Hematopoietic multipotent progenitor cell treated with erythropoietin and hydrocortisone succinate and interleukin-3 and kit ligand, for 17 days (in vitro differentiated cells): Measurements from ENCODE around the gene KIRREL1.
"Not testable (repeated sequence)": the region's sequence is repeated elsewhere in the genome, so short reads cannot be mapped to it uniquely, and the experiment has no call there.

Experiments used
- DNase-seq: peaks from one replicate; pipeline ENCODE4 v3.0.0-alpha.2; 2015; ENCODE audit warnings: low spot score

Gene KIRREL1

DNA sequence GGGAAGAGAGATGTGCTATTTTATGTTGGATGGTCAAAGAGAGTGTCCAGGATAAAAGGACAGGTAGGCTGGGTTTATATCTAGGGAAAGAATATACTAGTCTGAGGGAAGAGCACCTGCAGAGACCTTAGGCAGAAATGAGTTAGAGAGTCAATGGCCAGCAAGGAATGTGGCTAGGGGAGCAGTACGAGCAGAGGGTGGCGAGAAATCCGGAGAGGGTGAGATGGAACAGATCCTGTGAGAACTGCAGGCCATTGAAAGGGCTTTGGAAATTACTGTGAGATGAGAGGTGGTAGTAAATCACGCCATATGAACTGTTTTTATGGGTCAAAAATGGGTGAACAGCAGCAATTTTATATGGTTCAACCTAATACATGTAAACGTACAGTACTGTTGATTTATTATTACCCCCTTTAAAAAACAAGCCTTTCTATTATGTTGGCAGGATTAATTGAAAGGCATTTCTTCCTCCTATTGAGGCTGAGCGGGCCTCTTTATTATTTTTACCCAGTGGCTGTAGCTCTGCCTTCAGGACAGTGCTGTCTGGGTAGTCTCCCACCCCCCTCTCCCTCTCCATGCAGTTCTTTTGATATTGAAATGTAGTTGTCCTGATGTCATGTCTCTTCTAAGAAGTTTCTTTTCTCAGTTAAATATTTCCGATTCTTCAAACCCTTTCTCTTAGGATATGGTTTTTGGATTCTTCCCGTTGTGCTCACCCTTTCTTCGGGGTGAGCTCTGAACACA, 112.1 kb downstream of the KIRREL1 start:
- no peak for DNase-seq

DNA sequence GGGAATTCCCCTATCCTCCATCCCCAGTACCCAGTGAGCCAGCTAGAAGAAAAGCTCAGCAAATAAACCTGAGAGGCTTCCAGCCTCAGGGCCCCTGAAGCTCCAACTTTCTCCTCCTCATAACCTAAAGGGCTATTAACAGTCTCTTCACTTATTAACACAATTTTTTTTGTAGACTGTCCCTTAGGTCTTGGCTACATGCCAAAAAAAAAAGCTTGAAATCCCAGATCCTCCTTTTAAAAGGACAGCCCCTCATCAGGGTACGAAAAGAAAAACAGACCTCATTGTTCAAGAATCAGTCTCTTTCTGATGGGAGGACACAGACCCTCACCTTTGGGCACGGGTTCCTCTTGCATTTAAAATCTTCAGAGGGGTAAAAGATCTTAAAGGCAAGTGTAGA, 114.5 kb downstream of the KIRREL1 start:
- DNase-seq = no peak

DNA sequence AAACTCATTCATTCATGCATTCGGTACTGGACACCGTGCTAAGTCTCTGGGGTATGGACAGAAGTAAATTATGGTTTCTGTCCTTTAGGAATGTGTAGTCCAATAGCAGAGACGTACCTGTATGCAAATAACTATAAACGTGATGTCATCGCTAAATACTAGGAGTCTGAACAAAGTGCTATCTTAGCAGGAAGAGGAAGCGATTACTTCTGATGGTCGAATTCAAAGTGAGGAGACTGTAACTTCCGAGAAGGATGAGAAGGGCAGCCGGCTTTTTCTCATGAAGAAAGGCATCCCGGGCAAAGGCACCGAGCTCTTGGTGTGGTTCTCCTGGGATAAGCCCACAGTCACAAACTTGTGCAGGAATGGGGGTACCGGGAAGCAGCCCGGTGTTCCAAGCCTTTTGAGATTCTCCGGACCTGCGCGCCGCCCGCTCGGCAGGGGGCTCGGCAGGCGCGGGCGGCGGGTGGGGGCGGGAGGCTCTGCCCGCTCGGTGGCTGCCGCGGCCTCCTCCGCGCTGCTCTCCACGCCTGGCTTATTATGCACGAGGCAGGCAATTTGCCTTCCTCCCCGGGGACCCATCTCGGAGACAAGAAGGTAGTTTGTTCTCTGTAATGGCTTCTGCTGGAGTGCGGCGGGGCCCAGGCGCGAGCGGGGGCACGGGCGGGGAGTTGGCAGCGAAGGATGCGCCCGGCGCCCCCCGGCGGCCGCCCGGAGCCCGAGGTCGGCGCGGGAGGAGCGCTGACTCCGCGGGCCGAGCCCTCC, 119.7 kb downstream of the KIRREL1 start:
- DNase-seq = no peak

DNA sequence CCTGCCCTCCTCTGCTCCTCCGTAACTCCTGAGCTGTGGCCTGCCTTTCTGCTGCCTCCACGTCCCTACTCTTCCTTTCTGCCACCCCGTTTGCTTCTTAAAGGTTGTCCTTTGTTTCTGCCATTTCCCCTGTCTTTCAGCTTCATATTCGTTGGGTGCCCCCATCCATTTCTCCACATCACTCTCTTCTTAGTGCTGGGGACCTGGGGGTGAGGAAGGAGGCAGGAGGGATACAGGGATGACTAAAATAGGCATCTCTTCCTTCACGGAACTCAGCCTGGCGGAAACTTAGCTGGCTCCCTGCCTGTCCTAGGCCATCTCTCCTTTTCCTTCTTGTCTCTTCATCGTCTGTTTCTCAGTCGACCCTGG, 120.3 kb downstream of the KIRREL1 start:
- no peak for DNase-seq

DNA sequence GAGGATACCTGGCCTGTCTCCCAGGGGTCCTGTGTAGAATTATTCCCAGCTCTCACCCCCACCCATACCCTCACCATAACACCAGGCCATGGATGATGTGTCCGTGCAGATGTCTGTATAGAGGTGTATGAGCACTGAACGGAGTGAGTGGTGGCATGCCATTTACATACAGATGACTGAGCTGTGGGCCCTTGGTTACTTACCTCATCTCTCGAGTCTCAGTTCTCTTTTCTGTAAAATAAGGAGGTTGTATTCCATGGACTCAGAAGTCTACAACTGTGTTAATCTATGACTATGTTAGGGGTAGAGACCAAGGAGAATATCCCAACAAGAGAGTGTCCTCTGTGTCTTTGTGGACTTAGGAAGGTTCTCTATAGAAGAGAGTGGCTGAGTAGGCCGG, 121.7 kb downstream of the KIRREL1 start:
- DNase-seq = no peak

DNA sequence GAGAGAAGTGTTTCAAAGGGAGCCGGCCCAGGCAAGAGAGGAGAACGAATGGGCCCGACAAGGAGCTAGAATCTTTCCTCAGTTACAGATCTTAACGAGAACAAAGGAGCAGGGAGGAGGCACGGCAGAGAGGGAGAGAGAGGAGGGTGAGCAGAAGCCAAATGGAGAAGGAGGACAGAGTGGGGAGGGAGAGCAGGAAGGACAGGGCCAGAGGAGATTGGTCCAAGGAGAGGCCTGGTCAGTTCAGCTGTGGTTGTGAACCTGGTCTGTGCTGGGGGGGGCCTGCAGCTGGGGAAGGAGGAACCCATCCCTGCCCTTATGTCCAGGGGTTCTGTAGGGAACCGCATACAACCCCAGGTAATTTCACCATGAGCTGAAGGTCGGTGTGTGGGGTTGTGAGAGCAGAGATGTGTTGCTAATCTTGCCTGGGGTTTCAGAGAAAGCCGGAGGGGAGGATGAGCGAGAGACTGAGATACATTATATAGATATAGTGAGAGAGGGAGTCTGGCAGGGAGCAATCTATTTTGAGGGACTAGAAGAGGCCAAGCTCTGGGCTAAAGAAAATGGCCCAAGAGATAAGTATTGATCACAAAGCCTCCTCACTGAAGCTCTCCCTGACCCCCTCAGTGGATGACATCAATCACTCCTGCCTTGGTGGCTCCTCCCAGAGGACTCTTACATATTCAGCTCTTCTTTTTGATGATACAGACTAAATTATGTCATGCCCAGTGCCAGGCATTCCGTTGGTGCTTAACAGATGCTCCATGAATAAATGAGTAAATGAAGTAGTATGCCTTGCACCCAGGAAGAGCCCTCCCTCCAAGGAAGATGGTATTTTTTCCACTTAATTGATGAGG, 123.1 kb downstream of the KIRREL1 start:
- no peak for DNase-seq

DNA sequence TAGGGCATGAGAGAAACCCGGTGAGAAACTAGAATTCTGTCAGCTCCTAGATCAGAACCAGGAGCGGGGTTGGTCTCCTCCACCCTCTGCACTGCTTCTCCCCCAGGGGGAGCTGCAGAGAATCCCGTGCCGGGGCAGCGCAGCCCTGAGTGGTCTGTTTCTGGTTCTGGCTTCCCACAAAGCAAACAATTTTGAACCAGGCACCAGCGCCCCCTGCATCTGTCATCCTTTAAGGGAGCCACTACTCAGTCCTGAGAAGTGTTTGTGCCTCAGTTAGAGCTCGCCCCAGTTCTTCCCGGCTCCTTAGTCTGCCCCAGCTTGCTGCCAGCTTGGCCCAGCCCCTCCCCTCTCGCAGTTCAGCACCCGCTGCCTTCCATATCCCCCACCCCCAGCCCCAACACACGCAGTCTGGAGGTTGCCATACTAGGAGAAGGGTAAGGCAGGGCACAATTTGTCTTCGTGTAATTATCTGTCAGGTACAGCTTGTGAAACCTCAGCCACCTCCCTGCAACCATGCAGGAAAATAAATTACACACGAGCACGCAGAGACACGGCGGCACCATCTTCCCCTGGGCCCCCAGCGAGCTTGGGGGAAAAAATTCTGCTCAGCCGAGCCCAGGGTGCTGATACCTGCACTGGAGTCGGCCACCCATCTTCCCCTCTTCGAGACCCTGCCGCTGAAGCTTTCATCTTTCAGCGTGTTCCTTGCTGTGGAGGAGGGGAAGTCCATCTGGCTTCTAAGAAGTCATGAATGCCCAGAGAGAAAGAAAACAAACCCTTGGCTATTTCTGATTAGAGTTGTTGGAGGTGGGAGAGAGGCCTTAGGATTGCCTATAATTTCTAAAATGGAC, 124.6 kb downstream of the KIRREL1 start:
- DNase-seq = no peak

DNA sequence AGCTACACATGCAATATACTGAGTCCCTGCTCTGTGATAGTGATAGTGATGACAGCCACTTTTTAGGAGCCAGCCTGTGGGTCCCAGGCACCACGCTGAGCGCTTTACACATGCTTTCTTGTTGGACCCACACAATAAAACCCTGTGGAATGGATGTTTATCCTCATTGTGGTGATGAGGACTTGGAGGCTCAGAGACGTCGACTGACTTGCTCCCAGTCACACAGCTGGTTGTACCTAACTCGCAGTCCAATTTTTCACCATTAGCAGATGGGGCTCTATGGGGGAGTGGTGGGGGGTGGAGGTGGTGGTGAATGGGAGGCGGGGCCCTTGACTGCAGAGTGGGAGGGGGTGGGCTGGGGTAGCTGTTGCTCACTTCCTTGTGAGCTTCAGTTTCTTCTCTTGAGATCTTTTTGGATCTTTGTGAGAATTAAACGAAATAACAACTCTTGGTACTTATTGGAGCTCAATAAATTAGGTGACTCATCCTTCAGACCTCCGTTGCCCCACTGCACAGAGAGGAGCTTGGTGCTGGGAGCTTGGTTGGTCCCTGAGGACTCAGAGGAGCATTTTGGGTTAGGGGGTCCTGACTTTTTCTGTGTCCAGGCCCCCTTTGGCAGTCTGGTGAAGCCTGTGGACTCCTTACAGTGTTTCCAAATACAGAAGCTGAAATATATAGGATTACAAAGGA, 125.4 kb downstream of the KIRREL1 start:
- no peak for DNase-seq

DNA sequence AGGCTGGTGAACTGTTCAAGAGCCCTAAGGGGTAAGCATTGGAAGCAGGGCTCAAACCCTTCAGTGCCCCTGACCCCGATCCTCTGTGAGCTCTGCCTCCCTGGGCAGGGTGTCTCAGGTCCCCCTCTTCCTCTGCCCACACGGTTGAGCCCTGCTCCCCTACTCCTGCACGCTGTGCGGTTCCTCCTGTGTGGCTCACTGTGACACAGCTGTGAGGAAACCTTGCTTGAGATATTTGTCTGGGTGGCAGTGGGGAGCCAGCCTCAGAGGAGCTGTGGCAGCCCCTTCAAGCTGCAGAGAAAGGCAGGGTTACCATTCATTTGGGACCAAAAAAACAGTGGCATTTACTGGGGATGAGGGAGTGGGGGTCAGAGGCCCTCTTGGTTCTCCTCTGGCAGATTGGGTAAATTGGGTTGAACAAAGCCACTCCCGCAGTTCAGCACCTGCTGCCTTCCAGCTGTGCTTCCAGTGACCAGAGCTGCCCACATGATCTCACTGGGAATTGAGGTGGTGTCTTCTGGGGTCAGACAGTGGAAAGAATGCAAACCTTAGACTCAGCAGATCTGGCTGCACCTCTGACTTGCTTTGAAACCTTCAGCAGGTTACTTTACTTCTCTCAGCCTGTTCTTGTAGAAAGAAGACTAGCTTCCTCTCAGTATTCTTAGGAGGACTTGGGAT, 126.7 kb downstream of the KIRREL1 start:
- no peak for DNase-seq

DNA sequence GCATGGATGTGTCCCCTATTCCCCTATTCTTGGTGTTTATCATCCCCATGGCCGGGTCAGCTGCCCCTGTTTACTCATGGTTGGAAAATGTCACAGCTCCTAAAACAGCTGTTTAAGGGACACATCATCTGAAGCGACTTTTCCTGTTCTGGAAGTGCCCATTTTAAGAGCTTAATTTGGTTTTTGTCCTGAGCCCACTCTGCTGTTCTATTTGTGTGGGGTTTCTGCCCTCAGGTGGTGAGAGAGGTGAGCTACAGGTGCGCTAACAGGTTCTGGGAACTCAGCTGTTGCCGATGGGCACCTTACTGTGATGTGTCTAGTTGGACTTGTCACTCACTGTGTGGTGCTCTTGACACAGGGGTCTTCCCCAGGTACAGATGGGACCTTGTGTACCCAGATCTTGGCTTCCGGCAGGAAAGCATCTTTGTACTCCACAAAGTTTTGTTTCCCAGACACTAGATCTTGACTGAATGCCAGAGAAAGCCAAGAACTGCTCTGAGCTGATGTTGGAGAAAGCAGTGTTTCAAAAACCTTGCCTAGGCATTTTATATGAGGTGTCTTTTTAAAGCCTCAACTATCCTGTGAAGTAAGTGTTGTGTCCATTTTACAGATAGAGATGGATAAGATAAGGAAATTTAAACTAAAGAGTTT, 128.3 kb downstream of the KIRREL1 start:
- no peak for DNase-seq

DNA sequence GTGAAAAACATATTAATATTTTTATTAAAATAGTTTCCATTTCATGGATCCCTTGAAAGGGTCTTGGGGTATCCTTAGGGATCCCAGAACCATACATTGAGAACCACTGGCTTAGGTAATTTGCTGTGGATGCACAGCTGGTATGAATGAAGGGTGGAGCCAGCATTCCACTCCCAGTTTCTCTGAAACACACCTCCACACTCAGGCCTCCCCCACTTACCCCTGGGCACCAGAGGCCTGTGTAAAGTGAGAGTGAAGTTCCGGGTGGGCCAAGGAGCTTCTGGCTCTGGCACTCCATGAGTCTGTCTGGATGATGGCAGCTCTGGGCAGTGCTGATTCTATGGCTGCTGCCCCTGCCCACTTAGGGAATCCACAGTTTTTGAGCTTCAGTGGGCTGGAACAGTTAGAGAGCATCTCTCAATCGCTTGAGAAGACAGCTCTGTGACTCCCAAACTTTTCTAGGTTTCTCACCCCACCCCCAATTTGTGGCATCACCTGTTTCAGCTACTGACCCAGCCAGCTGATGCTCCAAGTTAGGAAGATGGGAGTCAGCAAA, 129.5 kb downstream of the KIRREL1 start:
- no peak for DNase-seq

DNA sequence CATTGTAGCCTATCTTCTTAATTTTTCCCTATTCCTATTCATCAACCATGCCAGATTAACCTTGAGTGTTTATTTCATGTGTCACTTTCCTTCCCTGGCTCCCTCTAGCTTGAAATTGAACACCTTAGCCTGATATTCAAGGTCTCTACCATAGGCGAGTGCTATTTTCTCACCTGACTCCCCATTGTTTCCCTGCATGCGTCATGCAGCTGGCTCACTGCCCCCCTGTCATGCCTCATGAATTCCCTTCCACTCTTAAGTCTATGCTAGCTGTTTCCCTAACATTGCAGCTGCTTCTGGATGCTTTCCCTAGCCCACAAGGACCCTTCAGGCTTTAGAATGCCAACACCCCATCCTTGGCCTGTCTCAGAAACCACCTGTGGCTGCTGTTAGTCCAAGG, 130.6 kb downstream of the KIRREL1 start:
- no peak for DNase-seq

DNA sequence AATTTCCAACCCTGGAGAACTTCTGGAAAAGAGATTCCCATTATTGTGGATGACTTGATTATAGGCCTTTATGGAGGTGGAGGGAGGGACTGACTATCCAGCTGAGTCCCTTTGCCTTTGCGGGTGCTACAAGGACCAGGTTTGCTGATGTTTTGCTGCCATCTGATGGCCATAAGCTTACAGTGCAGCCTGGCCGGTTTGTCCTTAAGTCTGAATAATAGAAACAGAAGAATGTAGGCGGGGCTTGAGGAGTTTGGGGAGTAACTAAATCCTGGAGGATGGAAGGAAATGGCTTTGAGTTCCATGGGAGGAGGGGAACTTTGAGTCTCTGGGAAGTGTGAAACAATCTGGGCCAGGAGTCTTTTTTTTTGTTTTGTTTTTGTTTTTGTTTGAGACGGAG, 131.6 kb downstream of the KIRREL1 start:
- DNase-seq = peak; percentile 73

DNA sequence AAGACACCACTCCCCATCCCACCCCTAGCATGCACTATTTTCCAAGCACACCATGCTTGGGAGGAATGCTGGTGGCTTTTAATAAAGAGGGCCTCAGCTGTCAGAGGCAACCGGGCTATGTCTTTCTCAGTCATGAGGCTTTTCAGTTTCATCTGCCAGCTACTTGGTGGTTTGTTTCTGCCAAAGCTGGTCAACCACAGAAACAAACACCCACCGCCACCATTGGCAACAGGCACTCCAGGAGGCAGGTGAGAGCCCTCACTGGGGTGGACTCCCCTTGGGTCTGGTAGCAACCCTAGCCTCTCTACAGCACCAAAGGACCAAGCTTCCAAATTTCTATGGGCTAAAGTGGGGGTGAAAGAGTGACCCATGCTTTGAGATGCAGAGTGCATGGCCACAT, 133.0 kb downstream of the KIRREL1 start:
- no peak for DNase-seq

DNA sequence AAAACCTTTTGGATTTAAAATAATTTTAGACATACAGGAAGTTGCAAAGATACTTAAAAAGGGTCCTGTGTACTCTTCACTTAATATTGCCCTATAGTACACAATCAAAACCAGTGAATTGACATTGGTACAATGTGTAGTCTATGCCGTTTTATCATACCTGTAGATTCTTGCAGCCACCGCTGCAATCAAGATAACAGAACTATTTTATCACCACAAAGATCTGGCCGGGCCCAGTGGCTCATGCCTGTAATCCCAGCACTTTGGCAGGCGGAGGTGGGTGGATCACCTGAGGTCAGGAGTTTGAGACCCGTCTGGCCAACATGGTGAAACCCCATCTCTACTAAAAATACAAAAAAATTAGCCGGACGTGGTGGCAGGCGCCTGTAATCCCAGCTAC, 135.1 kb downstream of the KIRREL1 start:
- DNase-seq = not testable (repeated sequence)

DNA sequence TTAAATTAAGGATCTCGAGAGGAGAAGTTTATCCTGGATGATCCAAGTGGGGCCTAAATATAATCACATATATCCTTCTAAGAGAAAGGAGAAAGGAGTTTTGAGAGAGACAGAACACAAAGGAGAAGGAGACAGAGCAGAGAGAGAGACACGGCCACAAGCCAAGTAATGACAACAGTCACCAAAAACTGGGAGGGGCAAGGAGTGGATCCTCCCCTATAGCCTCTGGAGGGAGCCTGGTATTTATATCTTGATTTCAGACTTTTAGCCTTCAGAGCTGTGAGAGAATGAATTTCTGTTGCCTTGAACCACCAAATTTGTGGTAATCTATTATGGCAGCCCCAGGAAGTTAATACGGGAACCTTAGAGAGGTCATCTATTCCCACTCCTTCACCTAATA, 137.8 kb downstream of the KIRREL1 start:
- DNase-seq = no peak

DNA sequence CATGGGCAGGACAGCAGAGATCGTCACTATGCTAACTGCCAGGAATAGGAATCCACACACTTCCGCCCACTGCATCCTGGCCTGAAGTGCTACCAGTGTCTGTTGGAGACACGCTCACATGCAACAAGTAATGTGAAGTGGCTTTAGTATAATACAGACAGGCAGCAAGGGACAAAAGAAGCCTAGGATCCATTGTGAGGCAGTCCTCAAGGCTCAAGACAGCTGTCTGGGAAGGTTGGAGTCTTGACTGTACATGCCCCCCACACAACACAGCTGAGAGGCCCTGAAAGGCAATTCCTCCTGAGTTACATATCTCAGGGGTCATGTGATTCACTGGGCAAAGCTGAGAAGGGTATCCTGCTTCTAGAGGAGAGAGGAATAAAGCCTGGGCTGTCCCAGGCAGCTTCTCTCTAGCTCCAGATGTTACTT, 147.3 kb downstream of the KIRREL1 start:
- no peak for DNase-seq

DNA sequence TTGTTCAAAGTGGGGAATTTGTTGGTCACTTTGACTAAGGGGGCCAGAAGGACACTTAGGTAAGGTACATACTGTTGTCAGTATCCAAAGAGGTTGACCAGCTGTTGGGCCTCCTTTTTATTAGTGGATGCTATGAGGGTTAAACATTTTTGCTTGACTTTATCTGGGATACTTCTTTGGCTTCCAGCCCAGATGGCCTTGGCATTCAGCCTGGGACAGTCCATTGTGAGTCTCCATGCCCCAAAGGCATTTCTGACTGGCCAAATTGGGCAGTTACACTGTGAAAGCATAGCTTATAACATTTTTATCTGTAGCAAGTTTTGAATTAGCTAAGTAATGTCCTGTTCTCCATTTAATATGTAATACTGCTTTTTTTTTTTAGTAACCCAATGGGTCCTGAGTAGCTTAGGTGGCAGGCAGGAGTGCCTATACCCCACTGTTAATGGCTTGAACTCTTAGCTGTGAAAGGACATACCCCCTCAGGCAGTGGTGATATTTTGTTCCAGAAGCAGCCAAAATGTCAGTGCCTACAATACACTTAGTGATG, 151.8 kb downstream of the KIRREL1 start:
- peak; percentile 21 for DNase-seq

DNA sequence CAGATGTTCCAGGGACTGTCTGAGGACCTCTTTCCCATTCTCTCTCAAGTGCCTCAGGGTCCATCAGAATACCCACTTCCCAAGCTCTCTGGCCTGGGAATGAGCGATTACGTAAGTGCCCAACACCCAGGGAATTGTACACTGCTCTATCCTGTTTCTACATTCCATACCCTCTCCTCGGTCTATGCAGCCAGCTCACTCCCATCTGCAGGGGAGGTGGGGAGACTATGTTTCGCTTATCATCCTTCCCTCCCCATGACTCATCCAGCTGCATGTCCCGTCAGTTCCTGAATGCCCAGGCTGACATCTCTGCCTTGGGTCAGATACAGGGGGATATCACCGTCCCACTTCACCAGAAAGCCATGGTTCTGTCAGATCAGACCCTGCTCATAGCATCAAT, 152.7 kb downstream of the KIRREL1 start:
- DNase-seq = no peak
